Liver (tissue), 9 donors: Measurements from ENCODE around the gene PPP3R2. TPM values are rescaled to one million over a fixed set of nuclear protein-coding genes. Genes with fewer than 3 reads are reported as not detected.
A peak's percentile ranks its signal among the peaks of the same experiment; 100 is the strongest.

Source experiments
- DNase-seq: peaks from one replicate; pipeline ENCODE4 v3.0.0-alpha.2; 2017; ENCODE audit warnings: low spot score
- H3K27ac ChIP-seq, 2 donors: one replicate each; pipeline ENCODE4 v1.7.0; 2013; ENCODE audit warnings: inconsistent platforms in 2 of 2, low read length in 2 of 2, control low read depth in 1 of 2, low read depth in 1 of 2, mild to moderate bottlenecking in 1 of 2
- H3K27me3 ChIP-seq, 4 donors: one replicate each; pipeline versions ENCODE4 v1.6.1 to v1.7.0; 2013; ENCODE audit warnings: low read length in 3 of 4, inconsistent platforms in 1 of 4, mild to moderate bottlenecking in 1 of 4, moderate library complexity in 1 of 4; ENCODE audit not compliant: control insufficient read depth in 4 of 4, insufficient read depth in 4 of 4
- H3K36me3 ChIP-seq, 4 donors: one replicate each; pipeline versions ENCODE4 v1.6.1 to v1.7.0; 2013; ENCODE audit warnings: low read length in 3 of 4, mild to moderate bottlenecking in 3 of 4, low read depth in 1 of 4, moderate library complexity in 1 of 4; ENCODE audit not compliant: control insufficient read depth in 4 of 4, insufficient read depth in 3 of 4
- H3K4me1 ChIP-seq, 4 donors: one replicate each; pipeline versions ENCODE4 v1.6.1 to v1.7.0; 2013; ENCODE audit warnings: low read length in 3 of 4, mild to moderate bottlenecking in 3 of 4, moderate library complexity in 1 of 4; ENCODE audit not compliant: control insufficient read depth in 4 of 4, insufficient read depth in 4 of 4
- H3K4me3 ChIP-seq, 3 donors: one replicate each; pipeline versions ENCODE4 v1.6.1 to v1.7.0; 2013; ENCODE audit warnings: low read length in 3 of 3, control low read depth in 1 of 3, low read depth in 1 of 3, mild to moderate bottlenecking in 1 of 3
- H3K9ac ChIP-seq, 2 donors: one replicate each; pipeline ENCODE4 v1.7.0; 2013; ENCODE audit warnings: low read length in 2 of 2, mild to moderate bottlenecking in 2 of 2, moderate library complexity in 2 of 2, control low read depth in 1 of 2, low read depth in 1 of 2
- H3K9me3 ChIP-seq, 4 donors: one replicate each; pipeline versions ENCODE4 v1.6.1 to v1.7.0; 2013; ENCODE audit warnings: low read length in 3 of 4; ENCODE audit not compliant: control insufficient read depth in 4 of 4
- EGR1 ChIP-seq, 2 donors: IDR thresholded peaks; 2 replicates each; pipeline ENCODE4 v1.6.1; 2016 to 2018; ENCODE audit warnings: antibody characterized with exemption in 2 of 2, low read depth in 2 of 2
- FOXA1 ChIP-seq: IDR thresholded peaks from 2 replicates; pipeline ENCODE4 v1.6.1; 2016; ENCODE audit warnings: antibody characterized with exemption
- FOXA2 ChIP-seq: IDR thresholded peaks from 2 replicates; pipeline ENCODE4 v1.6.1; 2016; ENCODE audit warnings: antibody characterized with exemption
- GABPA ChIP-seq, 2 donors: IDR thresholded peaks in 1 of 2; conservative IDR thresholded peaks in 1 of 2; 2 replicates each; pipeline ENCODE4 v1.6.1; 2016; ENCODE audit warnings: antibody characterized with exemption in 2 of 2, mild to moderate bottlenecking in 1 of 2, moderate library complexity in 1 of 2
- HNF4A ChIP-seq, 2 donors: conservative IDR thresholded peaks; 2 replicates each; pipeline ENCODE4 v1.6.1; 2016; ENCODE audit warnings: antibody characterized with exemption in 2 of 2, mild to moderate bottlenecking in 2 of 2
- HNF4G ChIP-seq: IDR thresholded peaks from 2 replicates; pipeline ENCODE4 v1.6.1; 2016; ENCODE audit warnings: antibody characterized with exemption
- JUND ChIP-seq, 2 donors: IDR thresholded peaks; 2 replicates each; pipeline ENCODE4 v1.6.1; 2016; ENCODE audit warnings: antibody characterized with exemption in 2 of 2
- NR2F2 ChIP-seq: IDR thresholded peaks from 2 replicates; pipeline ENCODE4 v1.6.1; 2016; ENCODE audit warnings: antibody characterized with exemption
- RAD21 ChIP-seq, 2 donors: IDR thresholded peaks; 2 replicates each; pipeline ENCODE4 v1.6.1; 2016; ENCODE audit warnings: antibody characterized with exemption in 2 of 2, mild to moderate bottlenecking in 2 of 2
- RXRA ChIP-seq, 2 donors: IDR thresholded peaks; 2 replicates each; pipeline ENCODE4 v1.6.1; 2017 to 2018; ENCODE audit warnings: antibody characterized with exemption in 2 of 2, mild to moderate bottlenecking in 1 of 2
- SP1 ChIP-seq: IDR thresholded peaks from 2 replicates; pipeline ENCODE4 v1.6.1; 2018; ENCODE audit warnings: antibody characterized with exemption, mild to moderate bottlenecking
- TAF1 ChIP-seq: conservative IDR thresholded peaks from 2 replicates; pipeline ENCODE4 v1.6.1; 2016; ENCODE audit warnings: antibody characterized with exemption, mild to moderate bottlenecking
- YY1 ChIP-seq: IDR thresholded peaks from 2 replicates; pipeline ENCODE4 v1.6.1; 2016; ENCODE audit warnings: antibody characterized with exemption, mild to moderate bottlenecking
- WGBS: extraction: QIAGEN DNeasy Blood & Tissue Kit; methylation state at CpG from one replicate; pipeline ENCODE4 v1.1.7; 2013; 5-methylcytosine and 5-hydroxymethylcytosine counted together
- polyA plus RNA-seq, 2 donors: library from polyadenylated mRNA; stranded (reverse) in 1 of 2; unstranded in 1 of 2; fragments of 200-250 nt in 1 of 2; fragments of >200 nt in 1 of 2; fragmentation: Nextera tagmentation in 1 of 2; extraction: Ambion mirVana in 1 of 2; gene quantifications; one replicate each; pipeline versions ENCODE4 v1.2.1 to v1.2.3, GENCODE V29; 2013 to 2015
- total RNA-seq, 2 donors: library from RNA; depleted of rRNA; stranded (reverse); fragments of >200 nt; gene quantifications; one replicate each; pipeline ENCODE4 v1.2.3, GENCODE V29; 2014
- TF ChIP-seq, protein P1 (sequence below): IDR thresholded peaks from 2 replicates; pipeline ENCODE4 v1.6.1; 2016; ENCODE audit warnings: antibody characterized with exemption
- TF ChIP-seq, protein P2 (sequence below): IDR thresholded peaks from 2 replicates; pipeline ENCODE4 v1.6.1; 2016; ENCODE audit warnings: antibody characterized with exemption, mild to moderate bottlenecking
- TF ChIP-seq, protein P3 (sequence below): fragments of 150-350 bp; IDR thresholded peaks from 2 replicates; pipeline ENCODE4 v1.5.1; 2017; ENCODE audit warnings: improper control_type of control experiment, low read depth, low read length; ENCODE audit not compliant: missing input control
- donor health status: healthy.
- donor health status: healthy.
- donor health status: healthy.
- donor health status: healthy.
- donor health status: healthy.

PPP3R2 gene
- total and polyA plus RNA-seq, 4 donors, result 0.08 TPM; not detected in 3

DNA sequence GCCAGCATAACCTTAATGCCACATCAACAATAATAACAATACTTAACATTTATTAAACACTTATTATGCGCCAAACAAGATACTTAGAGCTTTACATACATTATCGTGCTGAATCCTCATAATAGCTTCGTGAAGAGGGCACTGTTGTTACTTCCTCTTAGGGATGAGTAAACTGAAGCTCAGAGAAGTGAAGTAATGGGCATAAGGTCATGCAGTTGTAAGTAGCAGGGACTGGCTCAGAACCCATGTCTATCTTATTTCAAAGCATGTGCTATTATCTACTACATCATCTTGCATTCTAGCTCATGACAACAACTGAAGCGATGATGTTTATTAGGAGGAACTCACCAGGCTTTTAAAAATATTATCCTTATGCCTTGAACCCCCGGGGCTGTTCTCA lies 34.9 kb upstream of the PPP3R2 start:
- H3K36me3 ChIP-seq, result no peaks in the 10 kb centered on the region
- H3K4me3 ChIP-seq, result no peak overlapping the region
- H3K27me3 ChIP-seq, result no peaks in the 10 kb centered on the region
- 87% methylated on average over 5 of the region's 5 CpGs for WGBS
- TF ChIP-seq TAF1, result no peak
- no peak for TF ChIP-seq GABPA (IDR thresholded peaks at IDR 0.05 in 1 of 2, conservative IDR thresholded peaks at IDR 0.05 in 1 of 2)
- TF ChIP-seq SP1, result no peak
- no peak for TF ChIP-seq JUND (IDR thresholded peaks at IDR 0.05)
- TF ChIP-seq FOXA1, result no peak
- TF ChIP-seq, protein P1, sequence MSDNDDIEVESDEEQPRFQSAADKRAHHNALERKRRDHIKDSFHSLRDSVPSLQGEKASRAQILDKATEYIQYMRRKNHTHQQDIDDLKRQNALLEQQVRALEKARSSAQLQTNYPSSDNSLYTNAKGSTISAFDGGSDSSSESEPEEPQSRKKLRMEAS, result no peak
- TF ChIP-seq HNF4G, result no peak
- no peaks in the 10 kb centered on the region for H3K9me3 ChIP-seq
- no peak overlapping the region for H3K9ac ChIP-seq
- H3K4me1 ChIP-seq, result peaks cover 2 to 20% (median 8%) of the 10 kb centered on the region in 4 donors
- DNase-seq, result no peak
- no peak overlapping the region for H3K27ac ChIP-seq

DNA sequence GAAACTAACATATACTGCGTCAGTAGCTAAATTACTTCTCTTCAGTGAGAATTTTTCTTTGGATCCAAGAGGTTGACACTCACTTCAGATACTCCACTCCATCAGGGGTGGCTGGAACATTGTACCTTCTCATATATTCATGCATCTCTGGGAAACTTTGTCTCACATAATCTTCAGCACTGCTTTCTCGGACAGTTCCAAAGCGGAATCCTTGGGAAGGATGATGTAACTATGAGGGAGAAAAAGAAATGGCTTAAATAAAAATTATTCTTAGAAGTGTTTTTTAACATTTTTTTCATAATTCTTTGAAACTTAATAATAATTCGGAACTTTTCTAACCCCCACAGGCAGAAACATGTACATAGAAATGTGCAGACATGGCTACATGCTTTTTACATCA lies 33.4 kb upstream of the PPP3R2 start:
- TF ChIP-seq, protein P2, sequence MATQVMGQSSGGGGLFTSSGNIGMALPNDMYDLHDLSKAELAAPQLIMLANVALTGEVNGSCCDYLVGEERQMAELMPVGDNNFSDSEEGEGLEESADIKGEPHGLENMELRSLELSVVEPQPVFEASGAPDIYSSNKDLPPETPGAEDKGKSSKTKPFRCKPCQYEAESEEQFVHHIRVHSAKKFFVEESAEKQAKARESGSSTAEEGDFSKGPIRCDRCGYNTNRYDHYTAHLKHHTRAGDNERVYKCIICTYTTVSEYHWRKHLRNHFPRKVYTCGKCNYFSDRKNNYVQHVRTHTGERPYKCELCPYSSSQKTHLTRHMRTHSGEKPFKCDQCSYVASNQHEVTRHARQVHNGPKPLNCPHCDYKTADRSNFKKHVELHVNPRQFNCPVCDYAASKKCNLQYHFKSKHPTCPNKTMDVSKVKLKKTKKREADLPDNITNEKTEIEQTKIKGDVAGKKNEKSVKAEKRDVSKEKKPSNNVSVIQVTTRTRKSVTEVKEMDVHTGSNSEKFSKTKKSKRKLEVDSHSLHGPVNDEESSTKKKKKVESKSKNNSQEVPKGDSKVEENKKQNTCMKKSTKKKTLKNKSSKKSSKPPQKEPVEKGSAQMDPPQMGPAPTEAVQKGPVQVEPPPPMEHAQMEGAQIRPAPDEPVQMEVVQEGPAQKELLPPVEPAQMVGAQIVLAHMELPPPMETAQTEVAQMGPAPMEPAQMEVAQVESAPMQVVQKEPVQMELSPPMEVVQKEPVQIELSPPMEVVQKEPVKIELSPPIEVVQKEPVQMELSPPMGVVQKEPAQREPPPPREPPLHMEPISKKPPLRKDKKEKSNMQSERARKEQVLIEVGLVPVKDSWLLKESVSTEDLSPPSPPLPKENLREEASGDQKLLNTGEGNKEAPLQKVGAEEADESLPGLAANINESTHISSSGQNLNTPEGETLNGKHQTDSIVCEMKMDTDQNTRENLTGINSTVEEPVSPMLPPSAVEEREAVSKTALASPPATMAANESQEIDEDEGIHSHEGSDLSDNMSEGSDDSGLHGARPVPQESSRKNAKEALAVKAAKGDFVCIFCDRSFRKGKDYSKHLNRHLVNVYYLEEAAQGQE, result peak; percentile 98
- TF ChIP-seq EGR1 (IDR thresholded peaks at IDR 0.05; ENCODE audit: low read depth in 2 of 2), result no peak
- no peak for DNase-seq
- Histone ChIP-seq H3K27ac (no peak overlapping the region), H3K27me3 (no peaks in the 10 kb centered on the region), H3K9ac (no peak overlapping the region), H3K36me3 (no peaks in the 10 kb centered on the region), H3K4me3 (no peak overlapping the region), H3K4me1 (peaks cover 2 to 20% (median 8%) of the 10 kb centered on the region in 4 donors), H3K9me3 (no peaks in the 10 kb centered on the region)
- WGBS, result 86% methylated on average over 4 of the region's 4 CpGs

DNA sequence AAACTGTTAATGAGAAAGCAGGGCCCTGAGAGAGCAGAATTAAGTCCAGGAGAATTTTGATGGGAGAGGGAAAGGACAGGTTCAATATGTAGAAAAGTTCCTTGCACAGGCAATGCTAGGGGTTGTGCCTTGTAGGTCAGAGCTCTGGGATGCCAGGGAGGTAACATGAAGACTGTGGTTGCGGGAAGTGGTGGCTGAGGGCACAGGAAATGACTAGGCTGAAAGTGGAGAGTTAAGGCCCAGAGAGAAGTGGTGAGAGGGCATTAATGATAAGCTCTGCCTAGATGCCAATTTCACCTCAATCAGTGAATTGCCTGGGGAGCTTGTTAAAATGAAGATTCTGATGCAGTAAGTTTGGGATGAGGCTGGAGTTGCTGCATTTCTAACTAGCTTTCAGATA lies 31.5 kb upstream of the PPP3R2 start:
- H3K4me3 ChIP-seq, result no peak overlapping the region
- DNase-seq, result no peak
- TF ChIP-seq, protein P3, sequence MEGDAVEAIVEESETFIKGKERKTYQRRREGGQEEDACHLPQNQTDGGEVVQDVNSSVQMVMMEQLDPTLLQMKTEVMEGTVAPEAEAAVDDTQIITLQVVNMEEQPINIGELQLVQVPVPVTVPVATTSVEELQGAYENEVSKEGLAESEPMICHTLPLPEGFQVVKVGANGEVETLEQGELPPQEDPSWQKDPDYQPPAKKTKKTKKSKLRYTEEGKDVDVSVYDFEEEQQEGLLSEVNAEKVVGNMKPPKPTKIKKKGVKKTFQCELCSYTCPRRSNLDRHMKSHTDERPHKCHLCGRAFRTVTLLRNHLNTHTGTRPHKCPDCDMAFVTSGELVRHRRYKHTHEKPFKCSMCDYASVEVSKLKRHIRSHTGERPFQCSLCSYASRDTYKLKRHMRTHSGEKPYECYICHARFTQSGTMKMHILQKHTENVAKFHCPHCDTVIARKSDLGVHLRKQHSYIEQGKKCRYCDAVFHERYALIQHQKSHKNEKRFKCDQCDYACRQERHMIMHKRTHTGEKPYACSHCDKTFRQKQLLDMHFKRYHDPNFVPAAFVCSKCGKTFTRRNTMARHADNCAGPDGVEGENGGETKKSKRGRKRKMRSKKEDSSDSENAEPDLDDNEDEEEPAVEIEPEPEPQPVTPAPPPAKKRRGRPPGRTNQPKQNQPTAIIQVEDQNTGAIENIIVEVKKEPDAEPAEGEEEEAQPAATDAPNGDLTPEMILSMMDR, result no peak
- TF ChIP-seq, protein P2, result no peak
- TF ChIP-seq, protein P1, result no peak
- TF ChIP-seq NR2F2, result no peak
- TF ChIP-seq FOXA2, result no peak
- TF ChIP-seq GABPA (IDR thresholded peaks at IDR 0.05 in 1 of 2, conservative IDR thresholded peaks at IDR 0.05 in 1 of 2), result no peak
- TF ChIP-seq HNF4A (conservative IDR thresholded peaks at IDR 0.05), result no peak
- no peak for TF ChIP-seq SP1
- TF ChIP-seq RXRA (IDR thresholded peaks at IDR 0.05), result no peak
- TF ChIP-seq YY1, result no peak
- no peak for TF ChIP-seq EGR1 (IDR thresholded peaks at IDR 0.05; ENCODE audit: low read depth in 2 of 2)
- TF ChIP-seq HNF4G, result no peak
- TF ChIP-seq RAD21 (IDR thresholded peaks at IDR 0.05), result no peak
- TF ChIP-seq FOXA1, result no peak
- H3K36me3 ChIP-seq, result no peaks in the 10 kb centered on the region
- H3K27ac ChIP-seq, result no peak overlapping the region
- no peaks in the 10 kb centered on the region for H3K9me3 ChIP-seq
- 90% methylated on average over 1 of the region's 1 CpG for WGBS
- peaks cover 2 to 14% (median 6%) of the 10 kb centered on the region in 4 donors for H3K4me1 ChIP-seq
- no peaks in the 10 kb centered on the region for H3K27me3 ChIP-seq
- no peak overlapping the region for H3K9ac ChIP-seq
